HG03558 (cell line): ENCODE measurements around the gene ZNF98.

Source experiments
- ATAC-seq: cut with Tn5 transposase; IDR thresholded peaks from one replicate; pipeline ENCODE4 v1.9.1; 2021; ENCODE audit warnings: moderate number of reproducible peaks; ENCODE audit not compliant: unreplicated experiment; ENCODE audit errors: extremely low read depth

Gene ZNF98

DNA sequence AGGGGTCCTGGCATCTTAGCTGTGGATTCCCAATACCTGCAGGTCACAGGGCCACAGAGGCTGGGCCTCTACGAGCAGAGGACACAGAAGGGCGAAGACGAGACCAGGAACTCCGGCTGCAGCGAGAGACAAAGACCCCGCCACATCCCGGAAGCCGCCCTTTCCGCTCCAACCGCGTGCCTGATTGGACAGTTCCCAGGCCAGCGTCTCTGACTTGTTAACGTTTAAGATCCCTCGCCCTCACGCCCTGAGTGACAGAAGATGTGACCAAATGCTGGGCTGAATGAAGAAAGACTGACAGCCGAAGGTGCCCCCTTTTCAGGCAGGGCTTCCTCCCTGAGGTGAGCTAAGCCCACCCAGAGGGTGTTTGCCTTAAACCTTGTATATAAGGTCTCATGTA is at the start of gene ZNF98:
Gene ZNF98, minus strand, starts transcription at position 136 of the 400 bp plus-strand sequence. Its CDS starts 122 bp downstream, at position 14.
- ATAC-seq = no peak

DNA sequence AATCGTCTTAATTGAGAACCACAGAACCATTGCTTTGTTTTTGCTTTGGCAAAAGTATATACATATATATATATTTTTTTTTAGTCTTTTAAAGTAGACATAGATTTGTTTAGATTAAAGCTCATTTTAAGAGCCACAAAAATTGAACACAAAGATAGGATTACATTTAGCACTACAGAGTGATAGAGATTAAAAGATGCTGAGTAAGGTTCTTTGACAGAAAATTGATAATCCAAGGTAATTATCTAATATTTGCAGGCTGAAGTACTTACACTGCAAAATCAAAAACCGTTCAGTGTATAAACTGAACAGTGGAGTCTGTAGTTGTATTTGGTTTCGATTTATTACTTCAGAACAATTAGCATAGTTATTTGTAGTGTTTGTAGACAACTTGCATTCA is 24.5 kb upstream of the ZNF98 start:
- ATAC-seq = no peak

DNA sequence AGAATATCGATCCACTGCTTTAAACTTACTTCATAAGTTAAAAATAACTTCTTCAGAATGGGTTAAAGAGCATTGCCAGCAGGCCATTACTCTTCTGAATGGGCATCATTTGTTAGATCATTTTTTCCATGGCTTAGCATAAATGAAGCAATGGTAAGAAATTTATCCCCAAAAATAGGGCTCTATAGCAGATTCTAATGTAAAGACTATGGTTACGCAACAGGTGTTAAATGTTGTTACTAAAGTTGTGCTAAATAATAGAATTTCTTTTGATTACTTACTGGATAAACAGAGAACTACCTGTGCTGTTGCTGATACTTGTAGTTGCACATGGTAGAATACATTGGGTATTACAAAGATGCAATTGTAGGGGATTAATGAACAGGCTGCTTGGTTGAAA is 15.9 kb upstream of the ZNF98 start:
- ATAC-seq = no peak

DNA sequence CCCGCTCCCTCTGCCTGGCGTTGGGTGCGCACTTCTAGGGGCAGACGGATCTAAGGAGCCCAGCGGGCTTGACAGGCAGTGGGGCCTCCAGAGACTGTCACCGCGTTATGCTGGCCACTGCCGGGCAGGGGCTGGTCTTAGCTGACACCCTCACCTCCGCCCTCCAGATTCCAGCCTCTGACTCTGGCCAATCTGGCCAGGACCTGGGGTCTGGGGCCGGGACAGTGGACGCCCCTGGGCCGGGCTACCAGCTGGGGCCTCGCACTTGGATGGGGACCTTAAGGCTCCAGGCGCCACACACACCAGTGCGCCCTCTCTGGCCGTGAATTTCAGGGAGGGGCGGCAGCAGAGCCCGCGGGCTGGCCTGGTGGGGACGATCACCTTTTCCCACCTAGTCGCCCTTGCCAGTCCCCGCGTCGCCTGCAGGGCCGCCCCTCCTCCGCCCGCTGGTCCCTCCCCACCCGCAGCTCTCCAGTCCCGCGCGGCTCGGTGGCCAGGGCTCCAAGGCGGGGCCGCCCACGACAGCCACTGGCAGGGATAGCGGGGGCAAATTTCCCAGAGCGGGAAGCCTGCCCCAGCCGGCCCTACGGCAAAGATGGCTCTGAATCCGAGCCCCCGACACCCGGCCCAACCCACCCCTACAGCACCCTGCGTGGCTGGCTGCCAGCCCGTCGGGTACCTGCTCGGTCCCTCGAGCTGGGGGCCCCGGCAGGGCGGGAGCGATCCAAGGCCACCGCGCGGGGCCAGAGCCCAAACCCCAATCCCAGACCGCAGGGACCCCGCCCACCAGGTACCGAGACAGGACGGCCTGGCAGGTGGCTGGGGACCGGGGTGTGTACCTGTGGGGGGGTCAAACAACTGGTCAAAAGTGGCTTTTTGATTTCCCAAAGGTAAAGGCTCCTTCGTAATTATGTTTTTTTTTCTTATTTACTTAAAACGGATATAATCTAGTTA is 6.1 kb upstream of the ZNF98 start:
- ATAC-seq = no peak

DNA sequence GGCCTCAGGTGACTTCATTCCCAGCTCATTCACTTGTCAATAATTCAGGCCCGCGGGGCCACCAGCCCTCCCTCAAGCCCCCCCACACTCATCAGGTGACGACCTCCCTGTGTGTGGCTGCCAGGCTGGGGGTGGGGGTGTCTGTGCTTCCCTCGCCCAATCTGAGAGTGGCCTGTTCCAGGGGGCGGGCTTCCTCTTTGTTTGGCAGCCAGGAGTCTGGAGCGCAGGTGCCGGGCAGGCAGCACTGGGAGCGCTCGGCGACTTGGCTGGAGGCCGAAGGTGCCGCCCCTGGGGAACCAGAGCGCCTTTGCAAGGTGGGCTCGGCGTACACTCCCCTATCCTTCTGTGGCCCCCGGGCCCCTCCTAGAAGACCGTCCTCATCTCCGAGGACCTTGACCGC is 5.4 kb upstream of the ZNF98 start:
- no peak for ATAC-seq

DNA sequence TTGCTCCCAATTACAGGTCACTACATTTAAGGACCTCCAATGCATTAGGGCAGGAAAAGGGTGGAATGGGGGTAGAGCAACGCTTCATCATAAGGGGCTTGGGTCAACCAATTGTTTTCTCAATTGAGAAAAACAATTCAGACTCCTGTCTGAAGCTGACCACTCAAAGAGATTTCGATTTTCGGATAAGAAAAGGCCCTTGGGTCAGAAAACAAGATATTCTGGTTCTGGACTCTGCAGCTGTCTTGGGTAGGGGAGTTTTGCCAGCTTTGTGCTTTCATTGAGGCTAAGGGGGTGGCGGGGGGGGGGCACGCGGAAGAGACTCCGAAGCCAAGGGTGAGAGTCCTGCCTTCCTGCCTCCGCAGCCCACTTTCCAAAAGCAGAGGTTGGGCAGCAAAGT is 4.8 kb upstream of the ZNF98 start:
- no peak for ATAC-seq

DNA sequence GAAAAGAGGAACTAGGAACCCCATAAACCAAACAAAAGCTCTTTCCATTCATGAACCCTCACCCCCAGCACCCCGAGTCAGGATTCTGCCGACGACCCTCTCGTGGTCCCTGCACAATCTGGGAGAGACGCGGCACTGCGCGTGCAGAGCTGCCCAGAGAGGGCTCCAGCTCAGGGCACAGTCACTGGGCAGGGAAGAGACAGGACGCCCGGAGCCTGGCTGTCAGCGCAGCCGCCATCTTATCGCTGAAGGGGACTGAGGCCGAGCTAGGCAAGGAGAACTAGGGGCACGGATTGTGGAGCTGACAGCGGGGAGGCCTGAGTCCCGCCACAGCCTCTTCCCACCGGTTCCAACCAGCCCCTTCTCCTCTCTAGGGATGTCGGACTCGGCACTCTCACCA is 349 bp downstream of the ZNF98 start:
- ATAC-seq = no peak

DNA sequence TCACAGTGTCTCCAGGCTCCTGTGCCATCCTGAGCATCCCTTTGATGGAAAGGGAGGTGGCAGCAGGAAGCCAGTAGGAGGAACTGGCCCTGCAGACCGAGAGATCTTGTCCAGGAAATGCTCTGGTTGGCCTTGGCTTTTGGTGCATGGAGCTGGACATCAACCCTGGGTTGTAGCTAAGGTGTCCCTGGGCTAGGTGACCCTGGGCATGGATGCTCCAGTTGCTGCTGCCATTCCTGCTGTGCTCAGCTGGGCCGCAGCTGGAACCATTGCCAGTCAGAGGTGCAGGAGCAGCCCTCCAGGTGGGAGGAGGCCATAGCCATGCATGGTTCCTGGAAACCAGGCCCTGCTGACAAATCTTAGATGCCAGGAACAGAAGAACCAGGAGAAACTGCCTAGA is 67.5 kb downstream of the ZNF98 start:
- no peak for ATAC-seq
